Endothelial cell of umbilical vein (primary cell): ENCODE results near the gene ADIPOQ. TPM values are rescaled to one million over a fixed set of nuclear protein-coding genes. Genes with fewer than 3 reads are reported as not detected.

Experiments used
- BruUV-seq: library from RNA; stranded (reverse); fragments of 400-500 nt; replicated peaks from 2 replicates; lab custom pipeline; 2021; lab: Mats Ljungman, UMichigan
- CTCF ChIA-PET: fragments of 300-600, 350-600 bp; sonication (Branson Sonifier 250); formaldehyde crosslinking; loops from one replicate; lab custom pipeline; 2021; ENCODE audit warnings: antibody characterized with exemption, inconsistent platforms; lab: Charles Lee
- POLR2A ChIA-PET: fragments of 300-600, 350-600 bp; sonication (Branson Sonifier 250); formaldehyde crosslinking; loops from one replicate; lab custom pipeline; 2021; ENCODE audit warnings: antibody characterized with exemption, inconsistent platforms; lab: Charles Lee
- DNase-seq: peaks from one replicate; pipeline ENCODE4 v3.0.0-alpha.2; 2011; ENCODE audit warnings: low read depth, low spot score
- FAIRE-seq: peaks from 2 replicates; lab custom pipeline; 2011; peaks lifted over from hg19 to GRCh38; lab: Jason Lieb, UNC
- H2AFZ ChIP-seq: 2 replicates; pipeline ENCODE4 v1.6.0; 2012; ENCODE audit warnings: low read depth, low read length, control low read depth, inconsistent platforms
- H3K27ac ChIP-seq: 2 replicates; pipeline ENCODE4 v1.5.1; 2011; ENCODE audit warnings: low read depth, mild to moderate bottlenecking, control low read depth, low read length, moderate library complexity; ENCODE audit not compliant: insufficient read depth
- H3K27me3 ChIP-seq, 2 experiments: 2 replicates each; pipeline versions ENCODE4 v1.6.0 to v1.6.1; 2011; ENCODE audit warnings: low read length in 2 of 2, mixed read lengths in 1 of 2; ENCODE audit not compliant: control insufficient read depth in 2 of 2, insufficient read depth in 2 of 2
- H3K36me3 ChIP-seq, 2 experiments: 2 replicates in 1 of 2; 3 replicates in 1 of 2; pipeline ENCODE4 v1.5.1; 2011; ENCODE audit warnings: low read length in 2 of 2, mild to moderate bottlenecking in 1 of 2, moderate library complexity in 1 of 2; ENCODE audit not compliant: control insufficient read depth in 2 of 2, insufficient read depth in 2 of 2; ENCODE audit errors: extremely low read depth in 1 of 2
- H3K4me1 ChIP-seq: 3 replicates; pipeline ENCODE4 v1.5.1; 2011; ENCODE audit warnings: mild to moderate bottlenecking, low read length; ENCODE audit not compliant: control insufficient read depth, insufficient read depth; ENCODE audit errors: extremely low read depth
- H3K4me2 ChIP-seq: 2 replicates; pipeline ENCODE4 v1.6.1; 2011; ENCODE audit warnings: low read length, control low read depth, mixed read lengths; ENCODE audit not compliant: insufficient read depth
- H3K4me3 ChIP-seq, 3 experiments: fragments of 200-600 bp in 1 of 3; sonication (generic), shearing (Covaris generic) in 1 of 3; replicated peaks in 1 of 3; 2 replicates each; pipeline ENCODE4 v1.5.1; 2011 to 2016; ENCODE audit warnings: control low read depth in 3 of 3, low read length in 3 of 3, mild to moderate bottlenecking in 2 of 3, inconsistent platforms in 1 of 3, low read depth in 1 of 3, moderate library complexity in 1 of 3; ENCODE audit not compliant: insufficient read depth in 1 of 3
- H3K79me2 ChIP-seq: 2 replicates; pipeline ENCODE4 v1.6.0; 2012; ENCODE audit warnings: low read length, inconsistent platforms; ENCODE audit not compliant: control insufficient read depth, insufficient read depth
- H3K9ac ChIP-seq: replicated peaks from 2 replicates; pipeline ENCODE3; 2011; ENCODE audit warnings: low read length, control low read depth; ENCODE audit not compliant: insufficient read depth; ENCODE audit errors: extremely low read depth
- H3K9me1 ChIP-seq: replicated peaks from 3 replicates; pipeline ENCODE4 v1.6.0; 2011; ENCODE audit warnings: mild to moderate bottlenecking, low read length; ENCODE audit not compliant: control insufficient read depth, insufficient read depth; ENCODE audit errors: extremely low read depth
- H3K9me3 ChIP-seq: replicated peaks from 2 replicates; pipeline ENCODE4 v1.5.1; 2012; ENCODE audit warnings: low read length, inconsistent platforms; ENCODE audit not compliant: control insufficient read depth, insufficient read depth
- H4K20me1 ChIP-seq: replicated peaks from 2 replicates; pipeline ENCODE3; 2011; ENCODE audit warnings: mild to moderate bottlenecking, low read length; ENCODE audit not compliant: control insufficient read depth, insufficient read depth; ENCODE audit errors: extremely low read depth
- EZH2 ChIP-seq: IDR thresholded peaks from 2 replicates; pipeline ENCODE4 v1.6.1; 2012; ENCODE audit warnings: borderline replicate concordance, low read depth, mild to moderate bottlenecking, moderate library complexity, low read length, inconsistent platforms; ENCODE audit not compliant: severe bottlenecking
- FOS ChIP-seq: IDR thresholded peaks from 2 replicates; pipeline ENCODE4 v1.6.1; 2011; ENCODE audit warnings: mild to moderate bottlenecking, low read length, moderate library complexity, borderline replicate concordance; ENCODE audit not compliant: insufficient read depth
- GATA2 ChIP-seq: IDR thresholded peaks from 2 replicates; pipeline ENCODE4 v1.7.0; 2011; ENCODE audit warnings: low read depth, mild to moderate bottlenecking, moderate library complexity, mixed read lengths, low read length; ENCODE audit not compliant: insufficient read length, insufficient read depth
- JUN ChIP-seq: IDR thresholded peaks from 2 replicates; pipeline ENCODE4 v1.6.1; 2011; ENCODE audit warnings: borderline replicate concordance, low read depth; ENCODE audit not compliant: insufficient read length, insufficient read depth
- MAX ChIP-seq: IDR thresholded peaks from 2 replicates; pipeline ENCODE4 v1.6.1; 2011; ENCODE audit not compliant: insufficient read depth, insufficient read length
- MYC ChIP-seq: IDR thresholded peaks from one replicate; pipeline ENCODE4 v1.6.1; 2011; ENCODE audit warnings: mild to moderate bottlenecking, low read depth, low read length
- POLR2A ChIP-seq: IDR thresholded peaks from 2 replicates; pipeline ENCODE4 v1.6.1; 2012; ENCODE audit warnings: low read depth, mild to moderate bottlenecking, control low read depth, low read length
- POLR2AphosphoS5 ChIP-seq: IDR thresholded peaks from 2 replicates; pipeline ENCODE4 v1.6.1; 2012; ENCODE audit warnings: low read depth, mild to moderate bottlenecking, control low read depth, low read length, moderate library complexity; ENCODE audit not compliant: insufficient read depth
- dilution Hi-C: fragments of 300-500 bp; cut with MboI; formaldehyde crosslinking; loops from one replicate; pipeline ENCODE4 v1.15.0; 2019; ENCODE audit warnings: low sequenced_read_pairs; ENCODE audit not compliant: extremely low pct_ligation_motif_present
- intact Hi-C: fragments of 100-400 bp; cut with micrococcal nuclease; formaldehyde crosslinking; loops from one replicate; pipeline ENCODE4 v1.10.0; 2022
- polyA plus RNA-seq, 4 experiments: library from polyadenylated mRNA; depleted of rRNA in 3 of 4; stranded (reverse) in 3 of 4; unstranded in 1 of 4; fragments of >200 nt; gene quantifications; 2 replicates each; pipeline versions ENCODE4 v1.2.1 to v1.2.3, GENCODE V29; 2011 to 2012; ENCODE audit warnings: missing spikeins in 1 of 4
- total RNA-seq: library from RNA; stranded (reverse); gene quantifications from 2 replicates; pipeline ENCODE4 v1.2.3, GENCODE V29; 2021
- TF ChIP-seq, protein P1 (sequence below), 2 donors: IDR thresholded peaks; 1 replicate in 1 of 2; 2 replicates in 1 of 2; pipeline ENCODE4 v1.5.1; 2011; ENCODE audit warnings: low read length in 2 of 2, mild to moderate bottlenecking in 2 of 2, moderate library complexity in 2 of 2, control low read depth in 1 of 2, inconsistent platforms in 1 of 2, low read depth in 1 of 2; ENCODE audit not compliant: insufficient read depth in 1 of 2; ENCODE audit errors: extremely low read depth in 1 of 2

ADIPOQ gene
- total and polyA plus RNA-seq, 2 donors (not counting 3 experiments of a cell fraction or from before 2014, with no cell fraction given), result not detected

DNA sequence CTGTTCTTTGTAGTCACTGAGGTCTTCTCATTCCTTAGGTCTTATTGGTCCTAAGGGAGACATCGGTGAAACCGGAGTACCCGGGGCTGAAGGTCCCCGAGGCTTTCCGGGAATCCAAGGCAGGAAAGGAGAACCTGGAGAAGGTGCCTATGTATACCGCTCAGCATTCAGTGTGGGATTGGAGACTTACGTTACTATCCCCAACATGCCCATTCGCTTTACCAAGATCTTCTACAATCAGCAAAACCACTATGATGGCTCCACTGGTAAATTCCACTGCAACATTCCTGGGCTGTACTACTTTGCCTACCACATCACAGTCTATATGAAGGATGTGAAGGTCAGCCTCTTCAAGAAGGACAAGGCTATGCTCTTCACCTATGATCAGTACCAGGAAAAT, 11.6 kb downstream of the ADIPOQ start:
- CTCF ChIA-PET, result interaction anchor here (3.3 kb wide), 1 partner anchor 311 kb away, joined by 16 read pairs; no protein-coding TSS in a partner anchor
- H3K79me2 ChIP-seq, result no peaks in the 10 kb centered on the region
- no TSS peak for BruUV-seq
- H3K36me3 ChIP-seq, result no peaks in the 10 kb centered on the region
- H2AFZ ChIP-seq, result no peak overlapping the region
- intact Hi-C loops, result no loop called here
- dilution Hi-C loops, result no loop called here
- H3K4me1 ChIP-seq, result no peaks in the 10 kb centered on the region
- H3K9ac ChIP-seq, result no peak overlapping the region
- DNase-seq, result no peak
- no peak for FAIRE-seq
- H3K9me1 ChIP-seq, result no peaks in the 10 kb centered on the region
- no peak overlapping the region for H3K27ac ChIP-seq
- no peaks in the 10 kb centered on the region for H4K20me1 ChIP-seq
- H3K4me2 ChIP-seq, result no peak overlapping the region
- H3K9me3 ChIP-seq, result no peaks in the 10 kb centered on the region
- no peaks in the 10 kb centered on the region for H3K27me3 ChIP-seq
- TF ChIP-seq, protein P1, sequence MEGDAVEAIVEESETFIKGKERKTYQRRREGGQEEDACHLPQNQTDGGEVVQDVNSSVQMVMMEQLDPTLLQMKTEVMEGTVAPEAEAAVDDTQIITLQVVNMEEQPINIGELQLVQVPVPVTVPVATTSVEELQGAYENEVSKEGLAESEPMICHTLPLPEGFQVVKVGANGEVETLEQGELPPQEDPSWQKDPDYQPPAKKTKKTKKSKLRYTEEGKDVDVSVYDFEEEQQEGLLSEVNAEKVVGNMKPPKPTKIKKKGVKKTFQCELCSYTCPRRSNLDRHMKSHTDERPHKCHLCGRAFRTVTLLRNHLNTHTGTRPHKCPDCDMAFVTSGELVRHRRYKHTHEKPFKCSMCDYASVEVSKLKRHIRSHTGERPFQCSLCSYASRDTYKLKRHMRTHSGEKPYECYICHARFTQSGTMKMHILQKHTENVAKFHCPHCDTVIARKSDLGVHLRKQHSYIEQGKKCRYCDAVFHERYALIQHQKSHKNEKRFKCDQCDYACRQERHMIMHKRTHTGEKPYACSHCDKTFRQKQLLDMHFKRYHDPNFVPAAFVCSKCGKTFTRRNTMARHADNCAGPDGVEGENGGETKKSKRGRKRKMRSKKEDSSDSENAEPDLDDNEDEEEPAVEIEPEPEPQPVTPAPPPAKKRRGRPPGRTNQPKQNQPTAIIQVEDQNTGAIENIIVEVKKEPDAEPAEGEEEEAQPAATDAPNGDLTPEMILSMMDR (IDR thresholded peaks at IDR 0.05; ENCODE audit: extremely low read depth in 1 of 2, insufficient read depth in 1 of 2, low read depth in 1 of 2, low read length in 2 of 2), result no peak
- no peak for TF ChIP-seq FOS
- TF ChIP-seq POLR2A, result no peak
- no peak for TF ChIP-seq GATA2
- no peak for TF ChIP-seq MAX
- TF ChIP-seq JUN, result no peak
- no peak for TF ChIP-seq MYC
- TF ChIP-seq EZH2, result no peak
- no peak for TF ChIP-seq POLR2AphosphoS5
- POLR2A ChIA-PET, result interaction anchor here (0.6 kb wide), 1 partner anchor 115 kb away, joined by 3 read pairs; no protein-coding TSS in a partner anchor
- no peak overlapping the region for H3K4me3 ChIP-seq
